PC-3 (cell line): Measurements from ENCODE around the gene ANLN. TPM values are rescaled to one million over a fixed set of nuclear protein-coding genes. Genes with fewer than 3 reads are reported as not detected.

Experiments used
- ATAC-seq: fragments of 200-7000 bp; cut with Tn5 transposase; 2 replicates; pipeline ENCODE4 v1.9.1; 2020; ENCODE audit warnings: mild to moderate bottlenecking, moderate library complexity
- BruUV-seq: library from RNA; stranded (reverse); fragments of 400-500 nt; replicated peaks from 2 replicates; lab custom pipeline; 2021; lab: Mats Ljungman, UMichigan
- CTCF ChIA-PET: fragments of 300-600 bp; sonication (Branson Sonifier 250); formaldehyde crosslinking; loops from one replicate; lab custom pipeline; 2022; ENCODE audit warnings: antibody characterized with exemption; lab: Charles Lee
- POLR2A ChIA-PET: fragments of 300-600 bp; sonication (Branson Sonifier 250); formaldehyde crosslinking; loops from one replicate; lab custom pipeline; 2022; ENCODE audit warnings: antibody characterized with exemption; ENCODE audit not compliant: unreplicated experiment; lab: Charles Lee
- DNase-seq: peaks from one replicate; pipeline ENCODE4 v3.0.0-alpha.2; 2015
- H2AFZ ChIP-seq: fragments of 300-600 bp; sonication (generic); 2 replicates; pipeline ENCODE4 v1.6.0; 2016; ENCODE audit warnings: antibody characterized with exemption, low read length
- H3F3A ChIP-seq: fragments of 300-600 bp; sonication (generic); one replicate; pipeline ENCODE4 v1.6.0; 2017; ENCODE audit warnings: antibody characterized with exemption, low read length, control low read depth, mild to moderate bottlenecking; ENCODE audit not compliant: unreplicated experiment
- H3K27ac ChIP-seq: fragments of 300-600 bp; sonication (generic); 2 replicates; pipeline ENCODE4 v1.5.1; 2016; ENCODE audit warnings: mild to moderate bottlenecking, low read length
- H3K27me3 ChIP-seq: fragments of 300-600 bp; sonication (generic); 2 replicates; pipeline ENCODE4 v1.6.1; 2016; ENCODE audit warnings: low read length, mixed read lengths
- H3K36me3 ChIP-seq: fragments of 300-600 bp; sonication (generic); 2 replicates; pipeline ENCODE4 v1.6.1; 2016; ENCODE audit warnings: low read depth, mixed run types, low read length, mixed read lengths
- H3K4me1 ChIP-seq: fragments of 300-600 bp; sonication (generic); 2 replicates; pipeline ENCODE4 v1.5.1; 2016; ENCODE audit warnings: low read length; ENCODE audit not compliant: insufficient read depth
- H3K4me2 ChIP-seq: fragments of 300-600 bp; sonication (generic); 2 replicates; pipeline ENCODE4 v1.6.0; 2016; ENCODE audit warnings: low read length
- H3K4me3 ChIP-seq: fragments of 300-600 bp; sonication (generic); 2 replicates; pipeline ENCODE4 v1.5.1; 2016; ENCODE audit warnings: mild to moderate bottlenecking, low read length, mixed read lengths
- H3K79me2 ChIP-seq: fragments of 300-600 bp; sonication (generic); 2 replicates; pipeline ENCODE4 v1.6.1; 2017; ENCODE audit warnings: low read length, mixed read lengths
- H3K9ac ChIP-seq: fragments of 300-600 bp; sonication (generic); 2 replicates; pipeline ENCODE4 v1.6.0; 2016; ENCODE audit warnings: mild to moderate bottlenecking, low read length
- H3K9me2 ChIP-seq: fragments of 300-600 bp; sonication (generic); replicated peaks from 2 replicates; pipeline ENCODE4 v1.6.1; 2016; ENCODE audit warnings: mixed run types, low read length, mixed read lengths
- H3K9me3 ChIP-seq: fragments of 300-600 bp; sonication (generic); 2 replicates; pipeline ENCODE4 v1.6.1; 2016; ENCODE audit warnings: low read length, mixed read lengths
- H4K20me1 ChIP-seq: fragments of 300-600 bp; sonication (generic); 2 replicates; pipeline ENCODE4 v1.6.1; 2016; ENCODE audit warnings: low read length, mixed read lengths
- EZH2 ChIP-seq: fragments of 300-600 bp; sonication (generic); IDR thresholded peaks from one replicate; pipeline ENCODE4 v1.6.1; 2017; ENCODE audit warnings: antibody characterized with exemption, mild to moderate bottlenecking, low read length; ENCODE audit not compliant: unreplicated experiment
- EZH2phosphoT487 ChIP-seq: fragments of 300-600 bp; sonication (generic); IDR thresholded peaks from 2 replicates; pipeline ENCODE4 v1.6.1; 2018; ENCODE audit warnings: mild to moderate bottlenecking, antibody characterized with exemption, low read length, borderline replicate concordance
- intact Hi-C: fragments of 100-400 bp; cut with micrococcal nuclease; formaldehyde crosslinking; loops from 2 replicates; pipeline ENCODE4 v1.9.0; 2023
- total RNA-seq: library from RNA; depleted of rRNA; stranded (reverse); fragments of >200 nt; gene quantifications from 2 replicates; pipeline ENCODE4 v1.2.3, GENCODE V29; 2014
- TF ChIP-seq, protein P1 (sequence below): fragments of 300-600 bp; sonication (generic); conservative IDR thresholded peaks from 2 replicates; pipeline ENCODE4 v1.5.1; 2017; ENCODE audit warnings: antibody characterized with exemption, low read depth, mild to moderate bottlenecking, low read length

Gene ANLN
- total RNA-seq, 1 experiment from 2014 or later = 110 TPM

DNA sequence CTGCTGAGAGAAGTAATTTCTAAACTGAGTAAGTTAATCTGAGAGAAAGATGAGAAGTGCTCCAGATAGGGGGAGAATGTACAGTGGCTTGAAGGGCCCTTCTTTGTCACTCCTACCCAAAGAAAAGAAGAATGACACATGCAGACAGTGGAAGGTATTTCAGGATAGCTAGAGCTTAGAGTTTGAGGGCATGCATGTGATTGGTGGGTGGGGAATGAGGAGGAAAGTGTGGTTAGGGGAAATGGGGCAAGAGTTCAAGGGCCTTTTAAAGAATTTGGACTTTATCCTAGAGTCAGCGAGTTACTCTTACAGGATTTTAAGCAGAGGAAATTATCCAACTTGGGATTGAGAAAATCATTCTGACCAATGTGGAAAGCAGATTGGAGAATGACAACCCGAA, 50.0 kb downstream of the ANLN start:
- CTCF ChIA-PET = no interaction called here
- intact Hi-C loops = loop anchor here (5.0 kb wide), 1 partner anchor 48 kb away; no protein-coding TSS in a partner anchor

DNA sequence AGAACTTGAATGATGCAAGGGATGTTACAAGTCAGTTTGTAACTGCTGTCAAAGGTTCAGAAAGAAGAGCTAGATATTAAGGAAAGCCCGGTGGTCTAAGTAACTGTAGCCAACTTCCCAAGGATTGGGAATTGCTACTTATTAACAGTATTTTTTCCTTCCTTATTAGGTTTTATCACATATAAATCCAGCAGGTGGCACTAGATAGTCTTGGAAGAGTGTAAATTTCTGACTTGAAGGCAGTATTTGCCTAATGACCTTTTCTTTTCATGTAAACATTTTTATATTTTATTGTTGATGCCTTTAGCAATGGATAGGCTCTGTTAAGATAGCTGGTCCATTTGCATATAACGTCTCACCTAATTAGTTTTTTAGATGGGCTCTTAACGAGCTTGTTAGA, 51.2 kb downstream of the ANLN start:
- H3K9me3 ChIP-seq = no peaks in the 10 kb centered on the region
- CTCF ChIA-PET = interaction anchor here (0.6 to 1.6 kb wide), 3 partner anchors 20 to 44 kb away, joined by 4 read pairs; no protein-coding TSS in a partner anchor
- H3K9ac ChIP-seq = no peak overlapping the region
- ATAC-seq (peak; percentile 55), DNase-seq (peak; percentile 38)
- H3K4me1 ChIP-seq = no peaks in the 10 kb centered on the region
- H3K79me2 ChIP-seq = peaks cover 22% of the 10 kb centered on the region; the same call in 1 of the 2 replicates
- H2AFZ ChIP-seq = no peak overlapping the region
- no peak overlapping the region for H3K4me3 ChIP-seq
- H3K27ac ChIP-seq = no peak overlapping the region
- peaks cover 75% of the 10 kb centered on the region for H3K36me3 ChIP-seq
- no peaks in the 10 kb centered on the region for H3K27me3 ChIP-seq
- TF ChIP-seq, protein P1, sequence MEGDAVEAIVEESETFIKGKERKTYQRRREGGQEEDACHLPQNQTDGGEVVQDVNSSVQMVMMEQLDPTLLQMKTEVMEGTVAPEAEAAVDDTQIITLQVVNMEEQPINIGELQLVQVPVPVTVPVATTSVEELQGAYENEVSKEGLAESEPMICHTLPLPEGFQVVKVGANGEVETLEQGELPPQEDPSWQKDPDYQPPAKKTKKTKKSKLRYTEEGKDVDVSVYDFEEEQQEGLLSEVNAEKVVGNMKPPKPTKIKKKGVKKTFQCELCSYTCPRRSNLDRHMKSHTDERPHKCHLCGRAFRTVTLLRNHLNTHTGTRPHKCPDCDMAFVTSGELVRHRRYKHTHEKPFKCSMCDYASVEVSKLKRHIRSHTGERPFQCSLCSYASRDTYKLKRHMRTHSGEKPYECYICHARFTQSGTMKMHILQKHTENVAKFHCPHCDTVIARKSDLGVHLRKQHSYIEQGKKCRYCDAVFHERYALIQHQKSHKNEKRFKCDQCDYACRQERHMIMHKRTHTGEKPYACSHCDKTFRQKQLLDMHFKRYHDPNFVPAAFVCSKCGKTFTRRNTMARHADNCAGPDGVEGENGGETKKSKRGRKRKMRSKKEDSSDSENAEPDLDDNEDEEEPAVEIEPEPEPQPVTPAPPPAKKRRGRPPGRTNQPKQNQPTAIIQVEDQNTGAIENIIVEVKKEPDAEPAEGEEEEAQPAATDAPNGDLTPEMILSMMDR = peak; percentile 61
- TF ChIP-seq EZH2phosphoT487 = no peak
- TF ChIP-seq EZH2 = no peak
- no peak overlapping the region for H3K4me2 ChIP-seq
- H3K9me2 ChIP-seq = no peaks in the 10 kb centered on the region
- intact Hi-C loops = loop anchor here (1.0 to 5.0 kb wide), 4 partner anchors 46 to 760 kb away; no protein-coding TSS in a partner anchor
- H3F3A ChIP-seq = no peaks in the 10 kb centered on the region
- H4K20me1 ChIP-seq = peaks cover 25% of the 10 kb centered on the region; the same call in 1 of the 2 replicates
- POLR2A ChIA-PET = no interaction called here
- no TSS peak for BruUV-seq

More for the DNA sequence above, 50.0 kb downstream of the ANLN start:
- H3K27me3 ChIP-seq = no peaks in the 10 kb centered on the region
- no peak overlapping the region for H3K27ac ChIP-seq
- ATAC-seq (no peak), DNase-seq (no peak)
- H3K4me2 ChIP-seq = no peak overlapping the region
- no peaks in the 10 kb centered on the region for H3F3A ChIP-seq
- peaks cover 23% of the 10 kb centered on the region; the same call in 1 of the 2 replicates for H3K79me2 ChIP-seq
- H3K9me2 ChIP-seq = no peaks in the 10 kb centered on the region
- peaks cover 21% of the 10 kb centered on the region; the same call in 1 of the 2 replicates for H4K20me1 ChIP-seq
- TF ChIP-seq, protein P1 = no peak
- TF ChIP-seq EZH2phosphoT487 (no peak), EZH2 (no peak)
- H3K9ac ChIP-seq = no peak overlapping the region
- peaks cover 71% of the 10 kb centered on the region for H3K36me3 ChIP-seq
- H3K4me1 ChIP-seq = no peaks in the 10 kb centered on the region
- POLR2A ChIA-PET = no interaction called here
- BruUV-seq = no TSS peak
- no peaks in the 10 kb centered on the region for H3K9me3 ChIP-seq
- no peak overlapping the region for H2AFZ ChIP-seq
- H3K4me3 ChIP-seq = no peak overlapping the region
